SU-DHL-6 (cell line): ENCODE measurements around the gene NGF.

Experiments used
- CTCF ChIP-seq: fragments of 200-600 bp; sonication (generic); IDR thresholded peaks from one replicate; pipeline ENCODE4 v1.5.1; 2017; ENCODE audit warnings: antibody characterized with exemption, mild to moderate bottlenecking, low read length, moderate library complexity; ENCODE audit not compliant: insufficient read depth, poor library complexity, severe bottlenecking
- EZH2phosphoT487 ChIP-seq: fragments of 200-600 bp; sonication (generic), shearing (Covaris generic); conservative IDR thresholded peaks from 2 replicates; pipeline ENCODE4 v1.6.1; 2018; ENCODE audit warnings: mild to moderate bottlenecking, antibody characterized with exemption, low read length, moderate library complexity, mixed read lengths

- TF ChIP-seq CTCF: no peak
- TF ChIP-seq EZH2phosphoT487: no peak
Observed at GRCh38 chr1:115325874-115326273, 12.2 kb downstream of the NGF start.
